ENCODE measurements around the gene BOK. TPM values are rescaled to one million over a fixed set of nuclear protein-coding genes. Genes with fewer than 3 reads are reported as not detected.

BOK gene
- total and polyA plus RNA-seq, 7 donors = 6.2 to 112 (median 46.6) TPM

DNA sequence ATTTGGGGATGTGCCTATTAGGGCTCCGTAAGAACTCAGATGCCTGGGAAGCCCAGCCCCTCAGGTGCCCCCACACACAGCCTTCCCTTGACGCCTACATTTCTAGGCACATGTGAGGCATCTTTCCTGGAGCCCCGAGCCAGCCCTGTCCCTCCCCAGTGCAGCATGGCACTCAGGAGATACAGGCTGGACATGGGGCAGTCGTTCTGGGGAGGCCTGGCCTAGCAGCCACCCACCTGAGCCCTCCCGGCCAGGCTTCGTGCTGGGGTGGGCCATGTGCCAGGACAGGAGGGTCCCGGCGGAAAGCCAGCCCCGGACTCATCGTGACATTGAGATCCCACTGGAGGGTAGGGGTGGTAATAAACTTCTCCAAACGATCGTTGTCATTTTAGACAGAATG is 15.2 kb downstream of the BOK start:
- DNase-seq = peak; percentile 50
- WGBS, 2 donors = 87 to 93% methylated on average over 12 of the region's 12 CpGs
- H3K27me3 ChIP-seq = no peaks in the 10 kb centered on the region
- intact Hi-C loops (cut with DNase I) = no loop called here
- H3K4me1 ChIP-seq = peaks cover 0 to 33% (median 25%) of the 10 kb centered on the region in 4 donors
- no peak overlapping the region for H3K4me3 ChIP-seq
- H3K36me3 ChIP-seq = peaks cover 15 to 38% (median 22%) of the 10 kb centered on the region in 4 donors
- no peaks in the 10 kb centered on the region for H3K9me3 ChIP-seq
- TF ChIP-seq EP300 (IDR thresholded peaks at IDR 0.05) = no peak
- no peak for TF ChIP-seq POLR2AphosphoS5 (IDR thresholded peaks at IDR 0.05)
- no peak for TF ChIP-seq POLR2A (IDR thresholded peaks at IDR 0.05)
- TF ChIP-seq, protein P1, sequence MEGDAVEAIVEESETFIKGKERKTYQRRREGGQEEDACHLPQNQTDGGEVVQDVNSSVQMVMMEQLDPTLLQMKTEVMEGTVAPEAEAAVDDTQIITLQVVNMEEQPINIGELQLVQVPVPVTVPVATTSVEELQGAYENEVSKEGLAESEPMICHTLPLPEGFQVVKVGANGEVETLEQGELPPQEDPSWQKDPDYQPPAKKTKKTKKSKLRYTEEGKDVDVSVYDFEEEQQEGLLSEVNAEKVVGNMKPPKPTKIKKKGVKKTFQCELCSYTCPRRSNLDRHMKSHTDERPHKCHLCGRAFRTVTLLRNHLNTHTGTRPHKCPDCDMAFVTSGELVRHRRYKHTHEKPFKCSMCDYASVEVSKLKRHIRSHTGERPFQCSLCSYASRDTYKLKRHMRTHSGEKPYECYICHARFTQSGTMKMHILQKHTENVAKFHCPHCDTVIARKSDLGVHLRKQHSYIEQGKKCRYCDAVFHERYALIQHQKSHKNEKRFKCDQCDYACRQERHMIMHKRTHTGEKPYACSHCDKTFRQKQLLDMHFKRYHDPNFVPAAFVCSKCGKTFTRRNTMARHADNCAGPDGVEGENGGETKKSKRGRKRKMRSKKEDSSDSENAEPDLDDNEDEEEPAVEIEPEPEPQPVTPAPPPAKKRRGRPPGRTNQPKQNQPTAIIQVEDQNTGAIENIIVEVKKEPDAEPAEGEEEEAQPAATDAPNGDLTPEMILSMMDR (IDR thresholded peaks at IDR 0.05) = no peak
- H3K27ac ChIP-seq = no peak overlapping the region

DNA sequence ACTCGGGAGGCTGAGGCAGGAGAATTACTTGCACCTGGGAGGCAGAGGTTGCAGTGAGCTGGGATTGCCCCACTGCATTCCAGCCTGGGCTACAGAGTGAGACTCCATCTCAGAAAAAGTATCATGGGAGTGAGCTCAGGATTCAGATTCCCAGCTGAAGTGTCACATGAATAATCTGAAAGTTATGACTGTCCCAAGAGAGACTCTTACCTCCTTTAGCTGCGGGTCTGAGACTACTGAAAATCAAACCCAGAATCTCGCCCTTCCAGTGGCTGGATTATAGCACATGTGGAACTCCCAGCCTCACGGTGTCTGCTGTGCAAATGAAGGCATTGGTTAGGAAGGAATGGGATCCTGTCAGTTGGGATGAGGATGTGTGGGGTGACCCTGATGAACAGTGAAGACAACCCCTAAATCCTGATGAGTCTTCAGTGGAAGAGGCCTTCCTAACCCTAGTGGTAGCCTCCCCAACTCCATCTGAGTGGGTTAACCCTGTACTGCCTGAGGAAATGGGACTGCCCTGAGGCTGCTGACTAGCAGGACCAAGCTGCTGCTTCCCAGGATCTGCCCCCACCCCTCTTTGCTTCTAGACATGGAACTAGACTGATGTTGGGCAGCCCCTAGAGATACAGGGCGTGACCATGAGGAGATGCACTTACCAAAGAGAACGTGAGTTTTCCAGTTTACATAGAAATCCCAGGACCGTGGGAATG is 16.5 kb downstream of the BOK start:
- WGBS, 2 donors = 86 to 91% methylated on average over 7 of the region's 7 CpGs
- no peaks in the 10 kb centered on the region for H3K27me3 ChIP-seq
- intact Hi-C loops (cut with DNase I) = no loop called here
- H3K27ac ChIP-seq = no peak overlapping the region
- H3K4me1 ChIP-seq = peaks cover 0 to 30% (median 20%) of the 10 kb centered on the region in 4 donors
- no peaks in the 10 kb centered on the region for H3K9me3 ChIP-seq
- peaks cover 15 to 38% (median 22%) of the 10 kb centered on the region in 4 donors for H3K36me3 ChIP-seq
- no peak overlapping the region for H3K4me3 ChIP-seq
- peak in 1 of 4 donors; percentile 12 for TF ChIP-seq POLR2AphosphoS5 (IDR thresholded peaks at IDR 0.05)
- TF ChIP-seq EP300 (IDR thresholded peaks at IDR 0.05) = no peak
- peak; percentile 35 for DNase-seq

DNA sequence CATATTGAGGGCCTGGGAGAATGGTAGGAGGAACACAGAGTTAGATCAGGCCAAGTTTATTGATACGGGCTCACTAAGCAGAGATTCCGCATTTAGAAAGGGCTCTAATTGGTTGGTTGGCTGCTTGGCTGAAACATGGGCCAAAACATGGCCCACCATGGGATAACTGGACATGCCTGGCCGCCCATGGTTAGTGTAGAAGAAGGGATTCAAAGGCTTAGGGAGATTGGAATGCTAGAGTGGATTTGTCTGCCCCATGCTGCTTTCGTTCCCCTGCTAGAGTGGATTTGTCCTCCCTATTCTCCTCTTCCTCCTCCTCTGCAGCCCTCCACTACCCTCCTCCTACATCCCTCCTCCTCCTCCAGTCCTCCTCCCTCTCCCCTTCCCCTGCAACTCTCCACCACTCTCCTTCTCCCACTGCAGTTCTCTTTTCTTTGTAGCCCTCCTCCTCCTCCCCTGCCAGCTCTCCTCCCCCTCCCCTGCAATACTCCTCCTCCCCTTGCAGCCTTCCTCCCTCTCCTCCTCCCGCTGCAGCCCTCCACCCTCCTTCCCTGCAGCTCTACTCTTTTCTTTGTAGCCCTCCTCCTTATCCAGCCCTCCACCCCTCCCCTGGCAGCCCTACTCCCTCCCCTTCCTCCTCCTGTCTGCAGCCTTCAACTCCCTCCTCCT is 17.2 kb downstream of the BOK start:
- Histone ChIP-seq H3K36me3 (peaks cover 15 to 38% (median 22%) of the 10 kb centered on the region in 4 donors), H3K27me3 (no peaks in the 10 kb centered on the region), H3K27ac (peak overlapping the region in 1 of 4 donors; percentile 51), H3K4me1 (peaks cover 0 to 30% (median 20%) of the 10 kb centered on the region in 4 donors), H3K4me3 (no peak overlapping the region), H3K9me3 (no peaks in the 10 kb centered on the region)
- intact Hi-C loops (cut with DNase I) = no loop called here
- WGBS, 2 donors = 83 to 92% methylated on average over 5 of the region's 5 CpGs
- DNase-seq = peak; percentile 12
- TF ChIP-seq EP300 (IDR thresholded peaks at IDR 0.05) (no peak), POLR2A (IDR thresholded peaks at IDR 0.05) (no peak), POLR2AphosphoS5 (IDR thresholded peaks at IDR 0.05) (no peak)
- TF ChIP-seq, protein P1 (IDR thresholded peaks at IDR 0.05) = no peak

DNA sequence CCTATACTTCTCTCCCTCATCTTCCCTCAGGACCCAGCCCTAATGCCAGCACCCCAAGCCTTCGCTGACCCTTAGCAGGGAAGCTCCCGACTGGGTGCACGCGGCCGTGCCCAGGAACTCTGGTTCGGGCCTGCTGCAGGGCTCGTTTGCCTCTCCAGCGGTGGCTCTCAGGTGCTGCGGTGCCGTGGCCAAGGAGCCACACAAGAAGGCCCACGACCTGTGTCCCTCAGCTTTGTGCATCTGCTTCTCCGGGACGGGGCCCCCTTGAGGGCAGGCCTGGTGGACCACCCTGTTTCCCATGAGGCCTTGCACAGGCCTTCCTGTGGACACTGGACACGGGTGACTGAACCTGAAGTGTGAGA is 17.7 kb downstream of the BOK start:
- intact Hi-C loops (cut with DNase I) = no loop called here
- no peak for TF ChIP-seq POLR2A (IDR thresholded peaks at IDR 0.05)
- no peak for TF ChIP-seq EP300 (IDR thresholded peaks at IDR 0.05)
- TF ChIP-seq, protein P1 (IDR thresholded peaks at IDR 0.05) = no peak
- TF ChIP-seq POLR2AphosphoS5 (IDR thresholded peaks at IDR 0.05) = no peak
- WGBS, 2 donors = 93 to 94% methylated on average over 14 of the region's 14 CpGs

DNA sequence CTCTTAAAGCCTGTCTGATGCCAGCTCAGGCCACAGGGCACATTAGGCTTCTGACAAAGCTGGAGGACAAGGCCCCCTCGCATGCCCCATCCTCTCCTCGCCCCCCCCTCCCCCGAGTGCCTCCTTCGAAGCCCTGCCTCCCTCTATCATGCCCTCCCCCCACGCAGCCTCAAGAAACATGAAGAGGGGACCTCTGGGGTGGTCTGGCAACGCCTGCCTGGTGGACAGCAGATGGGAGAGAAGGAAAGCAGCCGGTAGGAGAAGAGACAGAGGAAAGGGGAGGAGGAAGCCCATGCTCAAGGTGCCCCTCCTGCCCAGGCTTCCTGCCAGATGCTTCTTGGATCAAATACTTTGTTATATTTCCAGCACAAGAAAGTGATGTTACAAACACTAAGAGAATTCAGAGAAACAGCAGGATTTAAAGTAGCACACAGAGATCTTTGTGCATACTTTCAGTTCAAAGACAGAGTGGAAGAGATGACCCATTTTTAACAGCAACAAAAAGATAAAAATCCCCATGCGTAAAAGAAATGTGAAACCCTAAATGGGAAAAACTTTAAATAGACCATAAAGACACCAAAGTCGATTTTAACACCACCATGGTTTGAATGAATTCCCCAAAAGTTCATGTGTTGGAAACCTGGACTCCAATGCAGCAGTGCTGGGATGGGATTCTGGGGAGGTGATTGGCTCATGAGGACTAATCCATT is 19.0 kb downstream of the BOK start:
- DNase-seq = peak; percentile 75
- no peaks in the 10 kb centered on the region for H3K9me3 ChIP-seq
- TF ChIP-seq, protein P1 (IDR thresholded peaks at IDR 0.05) = no peak
- TF ChIP-seq POLR2A (IDR thresholded peaks at IDR 0.05) (no peak), POLR2AphosphoS5 (IDR thresholded peaks at IDR 0.05) (peak in 2 of 4 donors; percentile 29 to 48), EP300 (IDR thresholded peaks at IDR 0.05) (no peak)
- peaks cover 12 to 31% (median 13%) of the 10 kb centered on the region in 4 donors for H3K36me3 ChIP-seq
- 70 to 87% methylated on average over 9 of the region's 9 CpGs for WGBS, 2 donors
- intact Hi-C loops (cut with DNase I) = no loop called here
- H3K27ac ChIP-seq = peak overlapping the region; percentile 21 to 51 (median 36)
- no peaks in the 10 kb centered on the region for H3K27me3 ChIP-seq
- peaks cover 0 to 27% (median 20%) of the 10 kb centered on the region in 4 donors for H3K4me1 ChIP-seq
- no peak overlapping the region for H3K4me3 ChIP-seq

More for the DNA sequence above, 17.7 kb downstream of the BOK start:
- DNase-seq = peak; percentile 53
- Histone ChIP-seq H3K27ac (peak overlapping the region in 3 of 4 donors; percentile 2 to 51 (median 29)), H3K36me3 (peaks cover 15 to 34% (median 20%) of the 10 kb centered on the region in 4 donors), H3K4me3 (no peak overlapping the region), H3K4me1 (peaks cover 0 to 27% (median 20%) of the 10 kb centered on the region in 4 donors), H3K27me3 (no peaks in the 10 kb centered on the region), H3K9me3 (no peaks in the 10 kb centered on the region)

Data from sigmoid colon (tissue), 7 donors.